K562 (cell line): ENCODE data around the gene TFF1. TPM values are rescaled to one million over a fixed set of nuclear protein-coding genes. Genes with fewer than 3 reads are reported as not detected.

Source experiments
- ATAC-seq: fragments of 200-7000 bp; cut with Tn5 transposase; 3 replicates; pipeline ENCODE4 v1.9.1; 2020; ENCODE audit warnings: moderate library complexity
- BruUV-seq: library from RNA; stranded (reverse); fragments of 400-500 nt; replicated peaks from 2 replicates; lab custom pipeline; 2021; lab: Mats Ljungman, UMichigan
- CTCF ChIA-PET: fragments of 300-600 bp; formaldehyde crosslinking; extraction: SDS; loops from one replicate; lab custom pipeline; 2021; ENCODE audit warnings: low intra/inter-chr PET ratio; lab: Yijun Ruan, JAX
- POLR2A ChIA-PET: fragments of 300-600, 350-650 bp; sonication (Branson Sonifier 250); formaldehyde crosslinking; extraction: SDS; loops from one replicate; lab custom pipeline; 2021; ENCODE audit warnings: antibody characterized with exemption, inconsistent platforms; lab: Yijun Ruan, JAX
- DNase-seq, 4 experiments: peaks; one replicate each; pipeline versions ENCODE4 v3.0.0 to v3.0.0-alpha.2; 2011 to 2018; ENCODE audit warnings: low spot score in 3 of 4, mixed read lengths in 3 of 4; ENCODE audit errors: extremely low read depth in 1 of 4
- FAIRE-seq: peaks from 2 replicates; lab custom pipeline; 2011; peaks lifted over from hg19 to GRCh38; lab: Jason Lieb, UNC
- H2AFZ ChIP-seq: 2 replicates; pipeline ENCODE4 v1.6.0; 2011; ENCODE audit warnings: low read depth, low read length, control low read depth, inconsistent platforms
- H3K27ac ChIP-seq: fragments of 200-600 bp; 3 replicates; pipeline ENCODE4 v1.8.0; 2011; ENCODE audit warnings: low read depth, mild to moderate bottlenecking, control low read depth, inconsistent platforms, low read length, moderate library complexity, mixed read lengths; ENCODE audit errors: extremely low read depth
- H3K27me3 ChIP-seq, 2 experiments: fragments of 300-600 bp in 1 of 2; 2 replicates in 1 of 2; 3 replicates in 1 of 2; pipeline versions ENCODE4 v1.6.0 to v1.8.0; 2011; ENCODE audit warnings: inconsistent platforms in 2 of 2, low read length in 2 of 2, mild to moderate bottlenecking in 1 of 2, mixed read lengths in 1 of 2, moderate library complexity in 1 of 2; ENCODE audit not compliant: control insufficient read depth in 2 of 2, insufficient read depth in 2 of 2
- H3K36me3 ChIP-seq: fragments of 300-600 bp; 3 replicates; pipeline ENCODE4 v1.8.0; 2011; ENCODE audit warnings: mild to moderate bottlenecking, low read length, inconsistent platforms; ENCODE audit not compliant: control insufficient read depth, insufficient read depth
- H3K4me1 ChIP-seq, 2 experiments: fragments of 200-600 bp in 1 of 2; replicated peaks in 1 of 2; 2 replicates in 1 of 2; 3 replicates in 1 of 2; pipeline versions ENCODE4 v1.5.1 to v1.8.0; 2011; ENCODE audit warnings: inconsistent platforms in 2 of 2, low read length in 2 of 2, mild to moderate bottlenecking in 1 of 2, mixed read lengths in 1 of 2, moderate library complexity in 1 of 2; ENCODE audit not compliant: control insufficient read depth in 2 of 2, insufficient read depth in 2 of 2
- H3K4me2 ChIP-seq: 2 replicates; pipeline ENCODE4 v1.6.1; 2011; ENCODE audit warnings: low read length, control low read depth, inconsistent platforms, mixed read lengths; ENCODE audit not compliant: insufficient read depth
- H3K4me3 ChIP-seq: fragments of 200-600 bp; sonication (generic), shearing (Covaris generic); 2 replicates; pipeline ENCODE4 v1.5.1; 2016; ENCODE audit warnings: control low read depth, inconsistent platforms
- H3K79me2 ChIP-seq: fragments of 200-600 bp; 3 replicates; pipeline ENCODE4 v1.8.0; 2011; ENCODE audit warnings: low read length, inconsistent platforms; ENCODE audit not compliant: control insufficient read depth, insufficient read depth
- H3K9ac ChIP-seq, 2 experiments: 2 replicates each; pipeline versions ENCODE4 v1.6.0 to v1.6.1; 2011; ENCODE audit warnings: low read depth in 2 of 2, low read length in 2 of 2, control low read depth in 1 of 2, inconsistent platforms in 1 of 2, mild to moderate bottlenecking in 1 of 2, mixed read lengths in 1 of 2; ENCODE audit not compliant: insufficient read depth in 1 of 2
- H3K9me1 ChIP-seq: one replicate; pipeline ENCODE4 v1.6.0; 2011; ENCODE audit warnings: inconsistent platforms, mild to moderate bottlenecking, low read length, moderate library complexity; ENCODE audit not compliant: control insufficient read depth, insufficient read depth
- H3K9me3 ChIP-seq: replicated peaks from 2 replicates; pipeline ENCODE4 v1.5.1; 2011; ENCODE audit warnings: low read depth, low read length, inconsistent platforms; ENCODE audit not compliant: control insufficient read depth, insufficient read depth
- H4K20me1 ChIP-seq: replicated peaks from 2 replicates; pipeline ENCODE4 v1.6.1; 2011; ENCODE audit warnings: low read length, inconsistent platforms, mixed read lengths; ENCODE audit not compliant: control insufficient read depth, insufficient read depth
- WGBS: fragments of 100-300 bp; shearing (Covaris generic); methylation state at CpG from one replicate; pipeline ENCODE4 v1.1.6; 2016; ENCODE audit warnings: low coverage, mixed read lengths; ENCODE audit not compliant: insufficient coverage; ENCODE audit errors: missing lambda C conversion rate; 5-methylcytosine and 5-hydroxymethylcytosine counted together
- in situ Hi-C: fragments of 300-500 bp; cut with MboI; formaldehyde crosslinking; loops from 4 replicates; pipeline ENCODE4 v1.15.0; 2018; ENCODE audit warnings: inconsistent platforms, mixed read lengths
- intact Hi-C: fragments of 100-400 bp; cut with micrococcal nuclease; formaldehyde crosslinking; loops from 2 replicates; pipeline ENCODE4 v1.14.2; 2022
- polyA plus RNA-seq, 8 experiments: library from polyadenylated mRNA; depleted of rRNA in 4 of 8; stranded (reverse) in 5 of 8; unstranded in 3 of 8; fragments of >200 nt; fragmentation: Nextera tagmentation in 2 of 8; fragmentation: Illumina TruSeq in 1 of 8; extraction: Ambion mirVana in 2 of 8; extraction: Trizol in 1 of 8; gene quantifications; 2 replicates each; pipeline versions ENCODE4 v1.2.1 to v1.2.3, GENCODE V29; 2011 to 2014; ENCODE audit warnings: inconsistent platforms in 1 of 8, missing spikeins in 1 of 8
- total RNA-seq, 7 experiments: library from RNA; depleted of rRNA in 6 of 7; stranded (reverse); fragments of >200 nt in 6 of 7; fragmentation: Illumina TruSeq in 2 of 7; extraction: Trizol in 2 of 7; gene quantifications; 2 replicates each; pipeline versions ENCODE4 v1.2.1 to v1.2.3, GENCODE V29; 2011 to 2021; ENCODE audit warnings: low replicate concordance in 1 of 7
- TF ChIP-seq, protein P1 (sequence below): fragments of 250-450 bp; sonication (Bioruptor Pico); IDR thresholded peaks from 2 replicates; pipeline ENCODE4 v1.5.0; 2020; ENCODE audit warnings: mild to moderate bottlenecking, borderline replicate concordance

The TFF1 gene
- total and polyA plus RNA-seq, 9 of the 15 experiments (the other 6 are each of a cell fraction or from before 2014, with no cell fraction given): 0.31 TPM; not detected in 8

DNA sequence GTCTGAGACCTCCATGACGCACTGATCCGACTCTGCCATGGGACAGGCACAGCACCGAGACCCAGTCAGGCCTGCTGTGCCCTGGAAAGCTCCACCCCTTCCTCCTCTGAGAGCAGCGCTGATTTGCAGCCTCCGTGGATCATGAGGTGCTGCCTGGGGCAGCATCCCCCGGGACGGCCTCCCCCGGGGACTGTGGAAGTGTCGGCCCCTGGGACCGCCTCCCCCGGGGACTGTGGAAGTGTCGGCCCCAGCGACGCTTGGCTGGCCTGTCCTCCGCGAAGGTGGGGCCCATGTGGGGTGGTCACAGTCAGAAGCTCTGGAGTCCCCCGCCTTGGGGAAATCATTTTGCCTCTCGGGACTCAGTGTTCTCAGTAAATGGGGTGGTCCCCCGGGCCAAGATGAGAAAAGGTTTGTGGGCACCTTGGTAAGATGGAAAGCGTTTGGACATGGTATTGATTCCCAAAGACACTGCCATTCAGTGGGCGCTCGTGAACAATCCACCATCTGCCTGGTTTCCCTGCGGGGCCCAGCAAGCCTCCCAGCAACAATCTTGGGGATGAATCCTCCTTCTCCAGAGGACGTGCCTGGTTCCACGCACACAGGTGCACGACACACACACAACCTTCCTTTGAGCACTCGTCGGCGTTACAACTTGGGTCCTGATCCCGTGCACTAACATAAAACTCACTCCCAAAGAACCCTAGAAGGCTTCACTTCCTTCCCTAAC lies 18.6 kb downstream of the TFF1 start:
- ChIA-PET POLR2A (no interaction called here), CTCF (no interaction called here)
- Histone ChIP-seq H4K20me1 (no peaks in the 10 kb centered on the region), H3K4me2 (no peak overlapping the region), H3K36me3 (no peaks in the 10 kb centered on the region), H3K9me1 (no peaks in the 10 kb centered on the region), H3K9ac (no peak overlapping the region), H3K4me3 (no peak overlapping the region), H3K4me1 (peaks cover 0 to 4% of the 10 kb centered on the region in 2 experiments; a peak in 1 of 5 replicates), H3K9me3 (no peaks in the 10 kb centered on the region), H3K79me2 (no peaks in the 10 kb centered on the region), H3K27me3 (peaks cover 31 to 70% of the 10 kb centered on the region in 2 experiments), H3K27ac (no peak overlapping the region), H2AFZ (no peak overlapping the region)
- TF ChIP-seq, protein P1, sequence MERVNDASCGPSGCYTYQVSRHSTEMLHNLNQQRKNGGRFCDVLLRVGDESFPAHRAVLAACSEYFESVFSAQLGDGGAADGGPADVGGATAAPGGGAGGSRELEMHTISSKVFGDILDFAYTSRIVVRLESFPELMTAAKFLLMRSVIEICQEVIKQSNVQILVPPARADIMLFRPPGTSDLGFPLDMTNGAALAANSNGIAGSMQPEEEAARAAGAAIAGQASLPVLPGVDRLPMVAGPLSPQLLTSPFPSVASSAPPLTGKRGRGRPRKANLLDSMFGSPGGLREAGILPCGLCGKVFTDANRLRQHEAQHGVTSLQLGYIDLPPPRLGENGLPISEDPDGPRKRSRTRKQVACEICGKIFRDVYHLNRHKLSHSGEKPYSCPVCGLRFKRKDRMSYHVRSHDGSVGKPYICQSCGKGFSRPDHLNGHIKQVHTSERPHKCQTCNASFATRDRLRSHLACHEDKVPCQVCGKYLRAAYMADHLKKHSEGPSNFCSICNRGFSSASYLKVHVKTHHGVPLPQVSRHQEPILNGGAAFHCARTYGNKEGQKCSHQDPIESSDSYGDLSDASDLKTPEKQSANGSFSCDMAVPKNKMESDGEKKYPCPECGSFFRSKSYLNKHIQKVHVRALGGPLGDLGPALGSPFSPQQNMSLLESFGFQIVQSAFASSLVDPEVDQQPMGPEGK (CRISPR knock-in tag): no peak
- DNase-seq: no peak
- WGBS: under 1% methylated on average over 30 of the region's 30 CpGs
- in situ Hi-C loops (no loop called here), intact Hi-C loops (no loop called here)
- ATAC-seq: no peak
- no peak for FAIRE-seq
- no TSS peak for BruUV-seq
